DND-41 (cell line): ENCODE data around the gene PTGES3.
A peak's percentile ranks its signal among the peaks of the same experiment; 100 is the strongest.
"Not testable (repeated sequence)": the region's sequence is repeated elsewhere in the genome, so short reads cannot be mapped to it uniquely, and the experiment has no call there.

Experiments
- ATAC-seq: fragments of 200-7000 bp; cut with Tn5 transposase; 3 replicates; pipeline ENCODE4 v1.9.1; 2021; ENCODE audit warnings: low read depth; ENCODE audit not compliant: insufficient read depth
- DNase-seq: peaks from one replicate; pipeline ENCODE4 v3.0.0-alpha.2; 2020
- H2AFZ ChIP-seq: 2 replicates; pipeline ENCODE4 v1.6.0; 2012; ENCODE audit warnings: low read depth, low read length
- H3K27ac ChIP-seq: 2 replicates; pipeline ENCODE4 v1.5.1; 2012; ENCODE audit warnings: low read length, inconsistent platforms
- H3K27me3 ChIP-seq: fragments of 200-600 bp; sonication (generic); 2 replicates; pipeline ENCODE4 v1.6.0; 2012; ENCODE audit warnings: low read length, mild to moderate bottlenecking, inconsistent platforms; ENCODE audit not compliant: insufficient read depth, poor library complexity
- H3K36me3 ChIP-seq: 2 replicates; pipeline ENCODE4 v1.5.1; 2012; ENCODE audit warnings: low read length, inconsistent platforms; ENCODE audit not compliant: insufficient read depth
- H3K4me1 ChIP-seq: 2 replicates; pipeline ENCODE4 v1.5.1; 2012; ENCODE audit warnings: mild to moderate bottlenecking, low read length; ENCODE audit not compliant: insufficient read depth
- H3K4me2 ChIP-seq: 2 replicates; pipeline ENCODE4 v1.6.0; 2012; ENCODE audit warnings: mild to moderate bottlenecking, moderate library complexity, low read length, inconsistent platforms; ENCODE audit not compliant: insufficient read depth
- H3K4me3 ChIP-seq, 2 experiments: fragments of 200-600 bp in 1 of 2; shearing (Covaris generic) in 1 of 2; 2 replicates each; pipeline ENCODE4 v1.5.1; 2012 to 2016; ENCODE audit warnings: inconsistent platforms in 2 of 2, low read length in 2 of 2, mild to moderate bottlenecking in 2 of 2, low read depth in 1 of 2, moderate library complexity in 1 of 2
- H3K79me2 ChIP-seq: 2 replicates; pipeline ENCODE4 v1.6.0; 2012; ENCODE audit warnings: low read length, inconsistent platforms; ENCODE audit not compliant: insufficient read depth
- H3K9ac ChIP-seq: 2 replicates; pipeline ENCODE4 v1.6.0; 2012; ENCODE audit warnings: low read depth, mild to moderate bottlenecking, inconsistent platforms, low read length, moderate library complexity
- H3K9me3 ChIP-seq: 2 replicates; pipeline ENCODE4 v1.5.1; 2012; ENCODE audit warnings: low read length, moderate library complexity, mild to moderate bottlenecking, inconsistent platforms; ENCODE audit not compliant: insufficient read depth, severe bottlenecking
- H4K20me1 ChIP-seq: 2 replicates; pipeline ENCODE4 v1.6.0; 2012; ENCODE audit warnings: low read length; ENCODE audit not compliant: insufficient read depth
- CTCF ChIP-seq: IDR thresholded peaks from 2 replicates; pipeline ENCODE4 v1.5.1; 2012; ENCODE audit warnings: borderline replicate concordance, low read length, moderate library complexity, mild to moderate bottlenecking; ENCODE audit not compliant: poor library complexity, severe bottlenecking; ENCODE audit errors: extremely low read depth
- EZH2 ChIP-seq: IDR thresholded peaks from 3 replicates; pipeline ENCODE4 v1.6.1; 2012; ENCODE audit warnings: borderline replicate concordance, low read depth, mild to moderate bottlenecking, moderate library complexity, low read length, inconsistent platforms; ENCODE audit not compliant: severe bottlenecking

PTGES3 gene

GRCh38 chr12:56661560-56661959, 26.5 kb downstream of the PTGES3 start:
- Histone ChIP-seq H3K4me3 (no peak overlapping the region), H3K36me3 (peaks cover 41% of the 10 kb centered on the region), H3K4me2 (no peak overlapping the region), H4K20me1 (peaks cover 14% of the 10 kb centered on the region), H3K9ac (no peak overlapping the region), H2AFZ (no peak overlapping the region), H3K27ac (no peak overlapping the region), H3K79me2 (peaks cover 11% of the 10 kb centered on the region), H3K27me3 (no peaks in the 10 kb centered on the region), H3K4me1 (no peaks in the 10 kb centered on the region), H3K9me3 (no peaks in the 10 kb centered on the region)
- no peak for TF ChIP-seq CTCF
- no peak for TF ChIP-seq EZH2
- DNase-seq = peak; percentile 5
- ATAC-seq = peak; percentile 26; the same call in 1 of the 3 replicates

- Histone ChIP-seq H3K27ac (no peak overlapping the region), H3K27me3 (no peaks in the 10 kb centered on the region), H2AFZ (no peak overlapping the region), H3K36me3 (peaks cover 15% of the 10 kb centered on the region; the same call in 1 of the 2 replicates), H3K79me2 (no peaks in the 10 kb centered on the region), H4K20me1 (peaks cover 8% of the 10 kb centered on the region; the same call in 1 of the 2 replicates), H3K4me1 (no peaks in the 10 kb centered on the region), H3K9me3 (peaks cover 3% of the 10 kb centered on the region), H3K9ac (no peak overlapping the region), H3K4me3 (no peak overlapping the region), H3K4me2 (no peak overlapping the region)
- TF ChIP-seq CTCF = no peak
- no peak for TF ChIP-seq EZH2
- ATAC-seq = no peak
- no peak for DNase-seq
Measured at GRCh38 chr12:56658921-56659320, 29.2 kb downstream of the PTGES3 start.

- Histone ChIP-seq H3K4me2 (no peak overlapping the region), H3K9ac (no peak overlapping the region)
- TF ChIP-seq EZH2 = no peak
- no peak for TF ChIP-seq CTCF
Measured at GRCh38 chr12:56657416-56658379, 30.4 kb downstream of the PTGES3 start.

GRCh38 chr12:56653781-56654180, 34.3 kb downstream of the PTGES3 start:
- not testable (repeated sequence) for H3K79me2 ChIP-seq, H3K9ac ChIP-seq, ATAC-seq, H3K4me3 ChIP-seq, H3K4me2 ChIP-seq, H3K36me3 ChIP-seq, H3K4me1 ChIP-seq, H2AFZ ChIP-seq, H4K20me1 ChIP-seq, H3K27ac ChIP-seq, H3K27me3 ChIP-seq
- DNase-seq = peak; percentile 39
- peaks cover 12% of the 10 kb centered on the region for H3K9me3 ChIP-seq

More at GRCh38 chr12:56657416-56658379, 30.4 kb downstream of the PTGES3 start:
- Histone ChIP-seq H3K27ac (no peak overlapping the region), H3K27me3 (no peaks in the 10 kb centered on the region), H3K4me1 (no peaks in the 10 kb centered on the region), H3K36me3 (peaks cover 4% of the 10 kb centered on the region; the same call in 1 of the 2 replicates), H3K79me2 (no peaks in the 10 kb centered on the region), H4K20me1 (peaks cover 8% of the 10 kb centered on the region; the same call in 1 of the 2 replicates), H3K9me3 (peaks cover 12% of the 10 kb centered on the region), H2AFZ (no peak overlapping the region), H3K4me3 (no peak overlapping the region)
- ATAC-seq (no peak), DNase-seq (no peak)

- not testable (repeated sequence) for H3K4me3 ChIP-seq, H3K4me2 ChIP-seq, H3K27me3 ChIP-seq, H3K9me3 ChIP-seq, H3K9ac ChIP-seq, H3K27ac ChIP-seq, ATAC-seq, DNase-seq, H2AFZ ChIP-seq
- Histone ChIP-seq H4K20me1 (peaks cover 24% of the 10 kb centered on the region), H3K36me3 (peaks cover 27% of the 10 kb centered on the region), H3K79me2 (peaks cover 34% of the 10 kb centered on the region), H3K4me1 (peaks cover 25% of the 10 kb centered on the region)
Measured at GRCh38 chr12:56648023-56648422, 40.1 kb downstream of the PTGES3 start.
